Measurements from ENCODE around the gene DENND1B.

The DENND1B gene

DNA sequence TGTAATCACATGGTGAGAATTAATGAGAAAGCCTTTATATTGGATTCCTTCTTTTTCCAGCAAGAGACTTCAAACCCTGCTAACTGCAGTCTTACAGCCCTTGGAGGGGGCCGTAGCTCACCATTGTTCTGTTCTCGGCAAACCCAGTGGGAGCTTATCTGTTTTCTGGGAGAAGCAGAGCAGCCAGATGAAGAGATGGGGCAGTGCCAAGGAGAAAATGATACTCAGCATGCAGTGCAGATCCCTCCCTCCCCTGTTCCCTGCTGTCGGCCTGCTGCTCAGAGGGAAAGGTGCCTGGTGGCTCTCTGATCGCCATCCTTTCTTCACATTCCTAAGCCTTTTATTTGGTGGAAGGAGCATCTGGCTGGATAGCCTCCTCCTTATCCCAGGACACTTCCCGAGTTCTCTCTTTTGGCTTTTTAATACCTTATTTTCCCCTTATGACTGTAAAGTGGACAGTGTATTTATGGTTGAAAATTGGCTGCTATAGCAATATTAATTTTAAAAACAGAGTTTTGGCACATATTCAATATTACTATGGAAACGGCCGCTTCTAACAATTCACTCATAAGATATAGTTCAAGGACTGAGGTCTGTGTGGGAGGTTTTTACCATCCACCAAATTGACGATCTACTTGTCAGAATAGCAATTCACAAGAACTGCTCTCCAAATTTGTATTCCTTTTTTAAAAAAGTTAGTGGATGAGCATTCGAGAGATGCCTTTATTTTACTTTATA lies 303.9 kb downstream of the DENND1B start:
- in situ Hi-C loops (cut with MboI; ENCODE audit: low sequenced_read_pairs) = no loop called here

DNA sequence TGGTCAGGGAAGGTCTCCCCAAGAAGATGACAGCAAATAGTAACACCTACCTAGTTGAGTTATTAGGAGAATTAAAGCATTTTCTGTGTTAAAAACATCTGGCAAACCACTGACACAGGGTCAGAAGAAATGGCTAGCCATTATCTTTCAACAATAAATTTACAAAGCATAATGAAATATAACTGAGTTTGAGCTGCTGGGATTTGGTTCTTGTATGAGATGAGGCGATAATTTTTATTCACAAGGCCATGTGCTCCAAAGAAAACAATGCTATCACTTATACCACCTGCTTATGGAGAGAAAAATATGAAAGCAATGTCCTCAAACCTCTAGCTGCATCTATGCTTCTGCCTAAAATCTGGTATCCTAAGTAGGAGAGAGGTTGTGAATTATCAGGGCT lies 304.9 kb downstream of the DENND1B start:
- in situ Hi-C loops (cut with MboI; ENCODE audit: low sequenced_read_pairs) = no loop called here

DNA sequence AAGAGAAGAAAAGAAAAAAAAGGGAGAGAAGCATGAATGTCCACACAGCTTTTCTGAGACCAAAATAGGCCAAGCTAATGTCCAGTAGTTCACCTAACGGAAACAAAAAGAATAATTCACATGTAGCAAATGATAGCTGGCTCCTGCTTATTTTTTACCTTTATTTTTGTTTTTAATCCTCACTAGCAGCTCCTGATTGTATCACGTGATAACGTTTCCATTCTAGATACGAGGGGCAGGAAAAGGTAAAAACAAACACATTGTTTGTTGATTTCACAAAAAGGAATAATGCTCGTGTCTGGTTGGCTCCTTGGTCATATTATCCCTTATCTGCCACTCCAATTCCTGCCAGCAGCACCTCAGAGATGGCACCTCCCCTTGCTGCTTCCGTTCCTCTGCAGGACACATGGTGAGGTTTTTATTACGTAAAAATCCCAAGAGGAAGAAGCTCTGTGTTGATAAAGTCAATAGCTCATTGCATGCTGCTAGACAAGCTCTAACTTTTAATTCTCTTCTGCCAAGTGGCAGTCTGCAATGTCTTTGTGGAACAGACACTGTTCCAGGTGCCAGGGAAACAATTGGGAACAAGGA lies 305.6 kb downstream of the DENND1B start:
- in situ Hi-C loops (cut with MboI; ENCODE audit: low sequenced_read_pairs) = no loop called here

DNA sequence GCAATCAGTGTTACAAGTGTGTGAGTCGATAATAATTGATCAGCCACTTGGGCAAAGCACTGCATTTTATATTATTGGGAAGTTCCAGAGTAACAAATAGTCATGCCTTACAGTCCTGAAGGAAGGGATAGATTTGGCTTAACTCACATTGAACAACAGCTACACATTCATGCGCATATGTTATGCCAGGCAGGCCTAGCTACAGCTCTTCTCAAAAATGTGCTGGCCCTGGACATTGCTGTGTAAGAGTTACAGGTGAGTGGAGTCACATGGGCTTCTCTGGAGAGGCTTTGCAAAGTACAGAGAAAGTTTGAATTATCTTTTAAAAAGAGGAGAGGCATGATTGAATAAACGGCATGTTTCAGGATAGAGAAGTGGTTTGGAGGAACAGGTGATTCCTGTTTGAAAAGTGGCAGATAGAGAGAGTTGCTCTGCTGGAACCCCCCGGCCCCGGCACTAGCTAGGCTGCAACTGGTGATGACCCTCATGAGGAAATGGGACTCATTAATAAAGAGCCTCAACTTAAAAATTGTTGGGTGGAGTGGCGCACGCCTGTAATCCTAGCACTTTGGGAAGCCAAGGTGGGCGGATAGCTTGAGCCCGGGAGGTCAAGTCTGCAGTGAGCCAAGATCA lies 306.6 kb downstream of the DENND1B start:
- in situ Hi-C loops (cut with MboI; ENCODE audit: low sequenced_read_pairs) = no loop called here

DNA sequence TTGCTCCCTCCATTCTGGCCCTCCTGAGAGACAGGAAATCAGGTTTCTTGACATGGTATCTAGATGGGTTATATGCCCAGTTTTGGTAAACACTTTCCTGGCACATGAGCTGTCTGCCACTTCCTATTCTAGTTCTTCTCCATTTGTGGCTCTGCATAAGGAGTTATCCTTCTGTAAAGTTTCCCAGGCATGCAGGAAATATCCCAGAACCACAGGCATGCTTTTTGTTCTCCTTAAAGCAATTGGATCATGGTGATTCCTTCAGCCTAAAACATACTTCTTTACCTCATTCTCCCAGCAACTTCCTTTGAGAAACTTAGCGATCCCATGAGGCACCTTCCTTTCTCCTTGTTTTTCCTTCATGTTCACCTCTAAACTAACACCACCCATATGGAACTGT lies 307.4 kb downstream of the DENND1B start:
- in situ Hi-C loops (cut with MboI; ENCODE audit: low sequenced_read_pairs) = no loop called here

DNA sequence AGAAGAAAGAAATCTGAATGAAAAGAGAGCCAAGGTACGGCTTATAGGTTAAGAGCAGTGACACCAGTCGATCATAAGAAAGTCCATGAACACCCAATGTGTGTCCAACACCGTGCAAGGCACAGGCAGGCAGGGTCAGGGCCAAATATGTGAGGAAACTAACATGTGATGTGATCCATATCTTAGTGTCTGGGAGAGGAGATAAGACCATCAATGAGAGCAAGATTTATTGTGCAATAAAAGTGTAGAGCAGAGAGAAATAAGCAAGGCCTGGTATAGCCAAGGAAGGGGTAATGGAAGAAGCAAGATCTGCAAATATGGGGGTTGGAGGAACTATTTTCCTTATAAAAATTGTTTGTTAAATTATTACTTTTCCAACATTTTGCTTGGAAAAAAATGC lies 308.5 kb downstream of the DENND1B start:
- in situ Hi-C loops (cut with MboI; ENCODE audit: low sequenced_read_pairs) = no loop called here

DNA sequence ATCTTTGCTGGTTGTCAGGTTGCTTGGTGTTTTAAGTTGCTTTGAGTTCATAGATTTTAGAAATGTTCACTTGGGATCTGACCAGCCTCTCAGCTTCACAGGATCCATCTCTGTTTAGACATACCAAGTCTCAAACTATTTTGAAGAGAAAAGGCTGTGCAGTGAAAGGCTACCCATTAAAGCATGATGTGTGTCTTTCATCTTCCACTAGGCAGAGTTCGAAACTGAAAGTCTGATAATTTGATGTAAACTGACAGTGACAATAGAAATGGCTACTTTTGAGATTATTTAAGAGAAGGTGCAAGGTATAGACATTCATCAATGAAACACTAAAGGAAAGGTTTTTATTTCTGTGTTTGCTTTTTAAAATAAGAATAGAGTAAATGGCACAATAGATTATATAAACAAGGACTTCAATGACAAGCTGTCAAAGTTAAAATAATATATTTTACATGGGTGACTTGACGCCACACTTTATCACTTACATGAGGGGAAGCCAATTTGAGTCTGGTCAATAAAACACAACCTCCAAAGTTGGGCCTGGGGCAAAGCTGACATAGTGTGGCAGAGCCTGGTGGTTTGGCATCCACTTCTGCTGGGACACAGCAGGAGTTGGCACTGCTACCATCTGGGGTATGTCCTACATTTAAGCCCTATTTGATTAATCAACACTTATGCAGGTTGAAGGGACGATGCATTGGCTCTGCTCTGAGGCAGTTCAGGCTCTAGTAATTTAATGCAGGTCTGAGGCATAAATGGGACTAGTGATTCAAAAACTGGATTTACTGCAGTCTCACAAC lies 309.6 kb downstream of the DENND1B start:
- in situ Hi-C loops (cut with MboI; ENCODE audit: low sequenced_read_pairs) = no loop called here

DNA sequence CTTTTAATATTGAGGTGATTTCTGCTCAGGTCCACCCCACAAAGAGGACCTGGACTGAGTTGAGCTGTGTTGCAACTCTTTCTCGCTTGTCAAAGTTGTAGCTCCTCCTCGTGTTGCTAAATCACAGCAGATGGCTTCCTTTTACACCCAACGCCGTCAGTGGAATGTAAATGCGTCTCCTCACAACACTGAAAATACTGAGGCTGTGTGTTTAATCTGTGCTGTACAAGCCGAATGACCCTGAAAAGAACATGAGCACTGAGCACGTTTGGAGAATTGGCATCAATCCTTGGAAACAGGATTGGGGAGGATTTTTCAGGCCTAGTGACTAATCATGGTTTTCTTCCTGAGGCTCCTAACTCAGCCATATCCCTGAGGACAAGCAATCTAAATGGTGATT lies 311.2 kb downstream of the DENND1B start:
- in situ Hi-C loops (cut with MboI; ENCODE audit: low sequenced_read_pairs) = no loop called here

DNA sequence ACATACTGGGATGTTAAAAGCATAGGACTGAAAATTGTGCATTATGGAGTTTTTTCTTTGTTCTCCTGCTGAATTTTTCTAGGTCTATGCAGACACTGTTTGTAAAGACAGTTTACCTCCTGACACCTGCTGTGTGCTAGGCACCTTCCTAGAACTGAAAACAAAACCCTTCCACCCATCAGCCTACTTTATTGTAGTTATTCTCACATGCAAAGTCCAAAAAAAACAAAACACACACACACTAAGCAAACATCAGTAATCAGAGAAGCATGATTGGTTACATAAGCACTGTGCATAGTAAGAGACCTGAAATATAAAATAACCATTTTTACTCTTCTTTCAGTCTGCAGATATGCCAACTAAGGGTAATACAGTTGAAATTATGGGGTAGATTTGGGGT lies 312.1 kb downstream of the DENND1B start:
- in situ Hi-C loops (cut with MboI; ENCODE audit: low sequenced_read_pairs) = no loop called here

DNA sequence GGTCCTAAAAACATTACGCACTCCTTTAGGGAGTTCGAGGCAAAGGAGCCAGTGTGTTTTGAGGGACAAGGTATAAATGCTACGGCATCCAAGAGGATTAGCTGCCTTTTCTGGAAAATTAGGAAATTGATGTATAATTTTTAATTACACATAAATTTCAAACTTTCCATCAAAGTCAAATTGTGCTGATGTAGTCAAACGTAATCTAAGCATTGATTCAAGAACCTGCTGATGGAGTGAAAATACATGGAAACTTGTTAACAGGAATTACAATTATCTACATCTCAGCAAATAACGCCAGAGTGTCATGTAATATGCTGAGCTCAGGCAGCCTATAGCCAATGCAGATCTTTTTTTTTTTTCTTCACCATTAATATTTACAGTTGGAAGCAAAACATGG lies 312.7 kb downstream of the DENND1B start:
- in situ Hi-C loops (cut with MboI; ENCODE audit: low sequenced_read_pairs) = no loop called here

All from HL-60/S4 treated with phorbol 12-myristate 13-acetate at 8.2 ng/mL for 4 days and 3 days (cell line).